WTC11 (cell line): ENCODE measurements around the gene FGFRL1.

Experiments
- ATF3 ChIP-seq: sonication (generic); formaldehyde crosslinking; conservative IDR thresholded peaks from 2 replicates; pipeline ENCODE4 v1.8.1; 2022; ENCODE audit warnings: mild to moderate bottlenecking, missing genetic modification reagents
- ATF6 ChIP-seq: sonication (generic); formaldehyde crosslinking; IDR thresholded peaks from 2 replicates; pipeline ENCODE4 v1.8.1; 2023; ENCODE audit warnings: mild to moderate bottlenecking, missing genetic modification reagents
- CTCF ChIP-seq: fragments of 200-600 bp; IDR thresholded peaks from 2 replicates; pipeline ENCODE4 v1.8.0; 2022; ENCODE audit warnings: antibody characterized with exemption
- FOXP4 ChIP-seq: sonication (generic); formaldehyde crosslinking; IDR thresholded peaks from 2 replicates; pipeline ENCODE4 v1.8.0; 2022; ENCODE audit warnings: mild to moderate bottlenecking, missing genetic modification reagents
- KAT7 ChIP-seq: sonication (generic); formaldehyde crosslinking; IDR thresholded peaks from 2 replicates; pipeline ENCODE4 v1.8.1; 2023; ENCODE audit warnings: missing genetic modification reagents, mild to moderate bottlenecking, borderline replicate concordance
- MLX ChIP-seq: sonication (generic); formaldehyde crosslinking; IDR thresholded peaks from 2 replicates; pipeline ENCODE4 v1.8.1; 2023; ENCODE audit warnings: mild to moderate bottlenecking, missing genetic modification reagents, moderate library complexity
- STAT6 ChIP-seq: sonication (generic); formaldehyde crosslinking; conservative IDR thresholded peaks from 2 replicates; pipeline ENCODE4 v1.8.1; 2023; ENCODE audit warnings: mild to moderate bottlenecking, low read depth, missing genetic modification reagents, moderate library complexity
- ZNF281 ChIP-seq: sonication (generic); formaldehyde crosslinking; IDR thresholded peaks from 2 replicates; pipeline ENCODE4 v1.8.0; 2023; ENCODE audit warnings: mild to moderate bottlenecking, missing genetic modification reagents

- no peak for TF ChIP-seq MLX (CRISPR knock-in tag)
- TF ChIP-seq CTCF, result no peak
- no peak for TF ChIP-seq ZNF281
- TF ChIP-seq ATF3, result no peak
- no peak for TF ChIP-seq FOXP4 (CRISPR knock-in tag)
- TF ChIP-seq STAT6 (CRISPR knock-in tag), result no peak
- TF ChIP-seq ATF6, result no peak
- TF ChIP-seq KAT7 (CRISPR knock-in tag), result no peak
Observed at GRCh38 chr4:1031956-1032795, 20.8 kb downstream of the FGFRL1 start.
